Measurements from ENCODE around the gene PPP1R1B. TPM values are rescaled to one million over a fixed set of nuclear protein-coding genes. Genes with fewer than 3 reads are reported as not detected.

PPP1R1B gene
- total and polyA plus RNA-seq, 9 of the 15 experiments (the other 6 are each of a cell fraction or from before 2014, with no cell fraction given) = 0.07 to 0.18 (median 0.10) TPM; not detected in 4

DNA sequence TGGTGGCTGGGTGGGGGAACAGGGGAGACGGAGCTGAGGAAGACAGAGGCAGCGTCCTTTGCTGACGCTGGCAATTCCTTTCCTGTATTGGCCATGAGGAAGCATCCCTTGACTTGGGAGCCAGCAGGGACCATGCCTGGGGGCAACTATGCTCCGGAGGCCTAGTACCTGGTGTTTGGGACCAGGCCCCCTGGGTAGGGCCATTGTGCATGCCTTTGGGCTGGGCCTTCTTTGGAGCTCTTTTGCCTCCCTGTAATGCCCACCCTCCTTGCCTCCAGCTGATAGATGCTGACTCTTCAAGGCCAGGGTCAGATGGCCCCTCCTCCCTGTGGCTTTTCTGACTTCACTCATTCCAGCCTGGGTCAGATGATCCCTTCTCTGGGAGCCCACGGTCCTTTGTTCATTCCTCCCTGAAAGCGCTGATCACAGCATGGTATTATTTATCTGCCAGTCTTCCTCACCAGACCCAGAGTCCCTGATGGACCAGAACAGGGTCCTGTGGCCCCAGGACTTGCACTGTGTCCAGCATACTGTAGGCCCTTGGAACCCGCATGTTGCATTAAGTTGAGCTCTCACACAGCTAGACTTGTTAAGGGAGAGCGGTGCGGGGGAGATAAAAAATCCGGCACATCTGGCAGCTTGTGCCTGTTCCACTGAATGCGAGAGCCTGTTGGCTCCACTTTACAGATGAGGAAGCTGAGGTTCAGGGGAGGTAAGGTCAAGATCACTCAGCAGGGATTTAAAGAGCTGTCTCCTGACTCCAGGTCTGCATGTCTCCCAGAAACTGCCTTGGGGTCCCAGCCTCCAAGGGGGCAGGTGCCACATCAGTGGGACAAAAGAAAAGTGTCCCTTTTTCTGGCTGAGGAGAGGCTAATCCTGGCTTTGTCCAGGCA is 13.1 kb downstream of the PPP1R1B start:
- H3K9ac ChIP-seq (ENCODE audit: insufficient read depth in 1 of 2, low read depth in 2 of 2, low read length in 2 of 2) = peak overlapping the region in 1 of 2 experiments; percentile 66; a peak in 2 of 4 replicates
- intact Hi-C loops (cut with micrococcal nuclease) = no loop called here
- peaks cover 11% of the 10 kb centered on the region; the same call in 2 of the 3 replicates for H3K36me3 ChIP-seq (ENCODE audit: control insufficient read depth, insufficient read depth, low read length)
- ATAC-seq = no peak
- FAIRE-seq = peak; percentile 11
- in situ Hi-C loops (cut with MboI) = no loop called here
- POLR2A ChIA-PET = interaction anchor here (1.1 to 1.9 kb wide), 6 partner anchors 10 to 31 kb away, joined by 3 to 7 read pairs (median 3); no protein-coding TSS in a partner anchor
- CTCF ChIA-PET (ENCODE audit: low intra/inter-chr PET ratio) = no interaction called here
- no peaks in the 10 kb centered on the region for H3K9me1 ChIP-seq (ENCODE audit: control insufficient read depth, insufficient read depth, low read length)
- no peak overlapping the region; the same call in 1 of the 2 replicates for H3K4me2 ChIP-seq (ENCODE audit: insufficient read depth, low read length)
- H3K4me3 ChIP-seq = no peak overlapping the region
- H3K4me1 ChIP-seq (replicated peaks in 1 of 2; ENCODE audit: control insufficient read depth in 2 of 2, insufficient read depth in 2 of 2, low read length in 2 of 2) = peaks cover 69 to 72% of the 10 kb centered on the region in 2 experiments
- H3K27ac ChIP-seq (ENCODE audit: extremely low read depth, low read depth, low read length) = no peak overlapping the region
- DNase-seq (ENCODE audit: extremely low read depth in 1 of 4, low spot score in 3 of 4) = no peak
- H3K27me3 ChIP-seq (ENCODE audit: control insufficient read depth in 2 of 2, insufficient read depth in 2 of 2, low read length in 2 of 2) = no peaks in the 10 kb centered on the region
- no peaks in the 10 kb centered on the region for H3K9me3 ChIP-seq (replicated peaks; ENCODE audit: control insufficient read depth, insufficient read depth, low read depth, low read length)
- no TSS peak for BruUV-seq (replicated peaks)
- 77% methylated on average over 11 of the region's 11 CpGs for WGBS (ENCODE audit: insufficient coverage, low coverage, missing lambda C conversion rate)
- peaks cover 76% of the 10 kb centered on the region for H3K79me2 ChIP-seq (ENCODE audit: control insufficient read depth, insufficient read depth, low read length)
- no peak overlapping the region for H2AFZ ChIP-seq (ENCODE audit: low read depth, low read length)
- H4K20me1 ChIP-seq (replicated peaks; ENCODE audit: control insufficient read depth, insufficient read depth, low read length) = peaks cover 26% of the 10 kb centered on the region
- TF ChIP-seq KDM1A (IDR thresholded peaks at IDR 0.05) = 0 out of 4 replicates have a peak, but pooled peaks have one; percentile 32 to 36
- no peak for TF ChIP-seq WHSC1 (IDR thresholded peaks at IDR 0.05; ENCODE audit: low read length)
- TF ChIP-seq, protein P1, sequence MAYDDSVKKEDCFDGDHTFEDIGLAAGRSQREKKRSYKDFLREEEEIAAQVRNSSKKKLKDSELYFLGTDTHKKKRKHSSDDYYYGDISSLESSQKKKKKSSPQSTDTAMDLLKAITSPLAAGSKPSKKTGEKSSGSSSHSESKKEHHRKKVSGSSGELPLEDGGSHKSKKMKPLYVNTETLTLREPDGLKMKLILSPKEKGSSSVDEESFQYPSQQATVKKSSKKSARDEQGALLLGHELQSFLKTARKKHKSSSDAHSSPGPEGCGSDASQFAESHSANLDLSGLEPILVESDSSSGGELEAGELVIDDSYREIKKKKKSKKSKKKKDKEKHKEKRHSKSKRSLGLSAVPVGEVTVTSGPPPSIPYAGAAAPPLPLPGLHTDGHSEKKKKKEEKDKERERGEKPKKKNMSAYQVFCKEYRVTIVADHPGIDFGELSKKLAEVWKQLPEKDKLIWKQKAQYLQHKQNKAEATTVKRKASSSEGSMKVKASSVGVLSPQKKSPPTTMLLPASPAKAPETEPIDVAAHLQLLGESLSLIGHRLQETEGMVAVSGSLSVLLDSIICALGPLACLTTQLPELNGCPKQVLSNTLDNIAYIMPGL (CRISPR knock-in tag; IDR thresholded peaks at IDR 0.05) = no peak
- TF ChIP-seq BCOR (IDR thresholded peaks at IDR 0.05) = peak; percentile 49; the same call in 1 of the 2 replicates
- TF ChIP-seq MCM3 (IDR thresholded peaks at IDR 0.05) = no peak
- TF ChIP-seq, protein P2, sequence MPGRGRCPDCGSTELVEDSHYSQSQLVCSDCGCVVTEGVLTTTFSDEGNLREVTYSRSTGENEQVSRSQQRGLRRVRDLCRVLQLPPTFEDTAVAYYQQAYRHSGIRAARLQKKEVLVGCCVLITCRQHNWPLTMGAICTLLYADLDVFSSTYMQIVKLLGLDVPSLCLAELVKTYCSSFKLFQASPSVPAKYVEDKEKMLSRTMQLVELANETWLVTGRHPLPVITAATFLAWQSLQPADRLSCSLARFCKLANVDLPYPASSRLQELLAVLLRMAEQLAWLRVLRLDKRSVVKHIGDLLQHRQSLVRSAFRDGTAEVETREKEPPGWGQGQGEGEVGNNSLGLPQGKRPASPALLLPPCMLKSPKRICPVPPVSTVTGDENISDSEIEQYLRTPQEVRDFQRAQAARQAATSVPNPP (IDR thresholded peaks at IDR 0.05; ENCODE audit: borderline replicate concordance, insufficient read depth, insufficient read length) = no peak
- no peak for TF ChIP-seq SMC3 (conservative IDR thresholded peaks at IDR 0.05; ENCODE audit: insufficient read depth, low read depth, low read length)
- no peak for TF ChIP-seq HDAC6 (IDR thresholded peaks at IDR 0.05; ENCODE audit: low read depth, low read length)
- no peak for TF ChIP-seq CSDE1 (IDR thresholded peaks at IDR 0.05)
- TF ChIP-seq TRIM24 (IDR thresholded peaks at IDR 0.05) = no peak
- TF ChIP-seq ZBTB26 (CRISPR knock-in tag; IDR thresholded peaks at IDR 0.05) = no peak
- TF ChIP-seq ESRRA (IDR thresholded peaks at IDR 0.05; ENCODE audit: borderline replicate concordance, low read depth) = peak; percentile 68
- TF ChIP-seq CREB1 (IDR thresholded peaks at IDR 0.05) = no peak
- TF ChIP-seq CREB1 (CRISPR knock-in tag; IDR thresholded peaks at IDR 0.05) = no peak
- TF ChIP-seq NFRKB (IDR thresholded peaks at IDR 0.05; ENCODE audit: low read depth) = no peak
- no peak for TF ChIP-seq E2F3 (CRISPR knock-in tag; IDR thresholded peaks at IDR 0.05)
- TF ChIP-seq ZNF184 (CRISPR knock-in tag; IDR thresholded peaks at IDR 0.05) = no peak
- TF ChIP-seq SIN3B (IDR thresholded peaks at IDR 0.05; ENCODE audit: low read depth) = no peak
- TF ChIP-seq, protein P3, sequence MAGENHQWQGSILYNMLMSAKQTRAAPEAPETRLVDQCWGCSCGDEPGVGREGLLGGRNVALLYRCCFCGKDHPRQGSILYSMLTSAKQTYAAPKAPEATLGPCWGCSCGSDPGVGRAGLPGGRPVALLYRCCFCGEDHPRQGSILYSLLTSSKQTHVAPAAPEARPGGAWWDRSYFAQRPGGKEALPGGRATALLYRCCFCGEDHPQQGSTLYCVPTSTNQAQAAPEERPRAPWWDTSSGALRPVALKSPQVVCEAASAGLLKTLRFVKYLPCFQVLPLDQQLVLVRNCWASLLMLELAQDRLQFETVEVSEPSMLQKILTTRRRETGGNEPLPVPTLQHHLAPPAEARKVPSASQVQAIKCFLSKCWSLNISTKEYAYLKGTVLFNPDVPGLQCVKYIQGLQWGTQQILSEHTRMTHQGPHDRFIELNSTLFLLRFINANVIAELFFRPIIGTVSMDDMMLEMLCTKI (IDR thresholded peaks at IDR 0.05; ENCODE audit: partially characterized antibody) = no peak
